ENCODE results near the gene AKR1C8.
"Not testable (repeated sequence)": the region's sequence is repeated elsewhere in the genome, so short reads cannot be mapped to it uniquely, and the experiment has no call there.

The AKR1C8 gene

DNA sequence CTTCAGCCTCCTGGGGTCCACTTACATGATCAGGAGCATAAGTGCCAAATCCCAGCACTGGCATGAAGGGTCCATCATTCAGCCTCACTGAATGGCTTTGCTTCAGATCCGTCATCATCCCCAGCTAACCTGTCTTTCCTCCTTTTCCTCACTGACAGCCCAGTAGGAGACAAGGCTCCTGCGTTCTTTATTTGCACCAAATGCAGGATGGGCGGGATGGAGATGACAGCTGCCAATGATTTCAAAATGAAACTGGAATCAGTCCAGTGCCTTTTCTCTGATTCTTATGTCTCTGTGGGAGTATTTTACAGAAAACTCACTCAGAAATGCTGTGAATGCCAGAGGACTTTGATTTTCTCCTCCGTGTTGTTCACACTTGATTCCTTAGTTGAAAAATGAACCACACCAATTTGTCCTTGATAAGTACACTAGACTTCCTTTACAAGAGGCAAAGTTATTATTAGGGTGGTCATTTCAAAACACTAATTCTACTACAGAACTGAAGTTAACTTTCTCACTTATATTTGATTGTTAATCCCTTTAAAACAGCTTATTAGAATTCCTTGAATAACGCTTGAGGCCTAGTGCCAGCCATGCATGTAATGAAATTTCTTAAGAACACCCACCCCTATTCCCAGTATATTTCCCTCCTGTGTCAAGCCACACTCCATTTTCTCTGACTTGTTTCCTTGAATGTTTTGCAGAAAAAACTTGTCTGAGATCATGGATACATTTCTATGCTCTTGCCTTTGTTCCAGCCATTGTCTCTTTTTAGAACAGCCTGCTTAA lies at the start of gene AKR1C8:
Gene AKR1C8, minus strand, starts transcription at position 164 of the 789 bp plus-strand sequence. Its CDS starts 46 bp downstream, at position 118.
- POLR2A ChIA-PET: no interaction called here
- TF ChIP-seq, protein P1, sequence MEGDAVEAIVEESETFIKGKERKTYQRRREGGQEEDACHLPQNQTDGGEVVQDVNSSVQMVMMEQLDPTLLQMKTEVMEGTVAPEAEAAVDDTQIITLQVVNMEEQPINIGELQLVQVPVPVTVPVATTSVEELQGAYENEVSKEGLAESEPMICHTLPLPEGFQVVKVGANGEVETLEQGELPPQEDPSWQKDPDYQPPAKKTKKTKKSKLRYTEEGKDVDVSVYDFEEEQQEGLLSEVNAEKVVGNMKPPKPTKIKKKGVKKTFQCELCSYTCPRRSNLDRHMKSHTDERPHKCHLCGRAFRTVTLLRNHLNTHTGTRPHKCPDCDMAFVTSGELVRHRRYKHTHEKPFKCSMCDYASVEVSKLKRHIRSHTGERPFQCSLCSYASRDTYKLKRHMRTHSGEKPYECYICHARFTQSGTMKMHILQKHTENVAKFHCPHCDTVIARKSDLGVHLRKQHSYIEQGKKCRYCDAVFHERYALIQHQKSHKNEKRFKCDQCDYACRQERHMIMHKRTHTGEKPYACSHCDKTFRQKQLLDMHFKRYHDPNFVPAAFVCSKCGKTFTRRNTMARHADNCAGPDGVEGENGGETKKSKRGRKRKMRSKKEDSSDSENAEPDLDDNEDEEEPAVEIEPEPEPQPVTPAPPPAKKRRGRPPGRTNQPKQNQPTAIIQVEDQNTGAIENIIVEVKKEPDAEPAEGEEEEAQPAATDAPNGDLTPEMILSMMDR (IDR thresholded peaks at IDR 0.05; ENCODE audit: control extremely low read depth, extremely low read depth, low read depth, missing control alignments): no peak
- CTCF ChIA-PET: no interaction called here
- no peak for DNase-seq (ENCODE audit: extremely low spot score)

DNA sequence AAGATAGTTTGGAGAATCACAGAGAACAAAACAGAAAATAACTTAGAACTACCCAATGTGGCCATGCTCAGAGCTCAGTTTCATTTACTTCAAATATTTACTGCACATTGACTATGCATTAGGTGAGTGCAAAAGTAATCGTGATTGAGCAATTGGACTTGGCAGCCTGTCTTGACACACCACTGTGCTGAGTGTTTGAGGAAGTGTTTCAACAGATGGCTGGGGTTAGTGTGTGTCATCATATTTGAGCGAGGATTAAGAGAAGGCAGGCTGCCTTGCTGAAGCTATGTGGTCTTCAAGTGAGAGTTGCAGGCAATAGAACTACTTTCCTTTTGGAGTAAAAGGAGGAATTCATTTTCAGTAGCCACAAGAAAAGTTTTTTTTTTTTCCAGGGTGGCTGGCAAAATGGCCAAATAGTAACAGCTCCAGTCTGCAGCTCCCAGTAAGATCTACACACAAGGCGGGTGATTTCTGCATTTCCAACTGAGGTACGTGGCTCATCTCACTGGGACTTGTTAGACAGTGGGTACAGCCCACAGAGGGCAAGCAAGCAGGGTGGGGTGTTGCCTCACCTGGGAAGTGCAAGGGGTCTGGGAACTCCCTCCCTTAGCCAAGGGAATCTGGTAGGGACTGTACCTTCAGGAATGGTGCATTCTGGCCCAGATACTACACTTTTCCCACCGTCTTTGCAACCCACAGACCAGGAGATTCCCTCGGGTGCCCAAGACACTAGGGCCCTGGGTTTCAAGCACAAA lies 49.3 kb upstream of the AKR1C8 start:
- no peak for DNase-seq (ENCODE audit: extremely low spot score)
- ChIA-PET POLR2A (no interaction called here), CTCF (no interaction called here)
- TF ChIP-seq, protein P1 (IDR thresholded peaks at IDR 0.05; ENCODE audit: control extremely low read depth, extremely low read depth, low read depth, missing control alignments): no peak

- TF ChIP-seq, protein P1 (IDR thresholded peaks at IDR 0.05; ENCODE audit: control extremely low read depth, extremely low read depth, low read depth, missing control alignments): no peak
- CTCF ChIA-PET: no interaction called here
- POLR2A ChIA-PET: no interaction called here
- DNase-seq (ENCODE audit: extremely low spot score): no peak
These were observed 48.4 kb upstream of the AKR1C8 start for GRCh38 chr10:5233324-5233723.

- ChIA-PET CTCF (interaction anchor here (3.1 kb wide), 1 partner anchor 11 kb away, joined by 7 read pairs; no protein-coding TSS in a partner anchor), POLR2A (no interaction called here)
- no peak for DNase-seq (ENCODE audit: extremely low spot score)
- TF ChIP-seq, protein P1 (IDR thresholded peaks at IDR 0.05; ENCODE audit: control extremely low read depth, extremely low read depth, low read depth, missing control alignments): no peak
These were observed 44.1 kb upstream of the AKR1C8 start for GRCh38 chr10:5229019-5229418.

- POLR2A ChIA-PET; DNase-seq (ENCODE audit: extremely low spot score); CTCF ChIA-PET: not testable (repeated sequence)
These were observed 38.0 kb upstream of the AKR1C8 start for GRCh38 chr10:5222942-5223341.

DNA sequence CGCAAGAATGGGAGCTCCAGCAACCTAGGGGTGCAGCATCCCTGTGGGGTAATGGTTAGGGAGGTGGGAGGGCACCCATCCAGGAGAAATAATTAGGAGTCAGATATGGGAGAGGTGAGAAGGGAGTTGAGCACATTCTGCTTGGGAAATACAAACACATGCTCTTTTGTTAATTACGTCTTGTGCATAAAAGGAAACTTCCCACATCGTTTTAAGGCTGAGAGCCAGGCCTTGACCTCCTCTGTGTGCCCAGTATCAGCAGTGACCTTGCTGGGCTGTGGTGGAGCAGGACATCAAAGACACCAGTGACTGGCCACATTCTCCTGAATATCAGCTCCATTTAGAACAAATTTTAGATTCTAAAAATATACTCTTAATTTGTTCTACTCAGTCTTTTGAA lies 34.3 kb upstream of the AKR1C8 start:
- ChIA-PET CTCF (interaction anchor here (1.0 kb wide), 1 partner anchor 11 kb away, joined by 3 read pairs; no protein-coding TSS in a partner anchor), POLR2A (no interaction called here)
- TF ChIP-seq, protein P1 (IDR thresholded peaks at IDR 0.05; ENCODE audit: control extremely low read depth, extremely low read depth, low read depth, missing control alignments): no peak
- no peak for DNase-seq (ENCODE audit: extremely low spot score)

- TF ChIP-seq, protein P1 (IDR thresholded peaks at IDR 0.05; ENCODE audit: control extremely low read depth, extremely low read depth, low read depth, missing control alignments): no peak
- POLR2A ChIA-PET: no interaction called here
These were observed 31.9 kb upstream of the AKR1C8 start for GRCh38 chr10:5216801-5217200.

More at GRCh38 chr10:5216801-5217200, 31.9 kb upstream of the AKR1C8 start:
- CTCF ChIA-PET: interaction anchor here (2.0 kb wide), 1 partner anchor 13 kb away, joined by 7 read pairs; no protein-coding TSS in a partner anchor
- DNase-seq (ENCODE audit: extremely low spot score): no peak

All from GM10248 (cell line).